Left ventricle myocardium inferior (tissue), 1 donor: ENCODE data around the gene TRAP1. TPM values are rescaled to one million over a fixed set of nuclear protein-coding genes. Genes with fewer than 3 reads are reported as not detected.

Experiments used
- DNase-seq: peaks from one replicate; pipeline ENCODE4 v3.0.0-alpha.2; 2020
- H3K27ac ChIP-seq: fragments of 200-600 bp; replicated peaks from 2 replicates; pipeline ENCODE4 v1.8.0; 2021
- H3K27me3 ChIP-seq: fragments of 200-600 bp; 2 replicates; pipeline ENCODE4 v1.8.0; 2021; ENCODE audit warnings: low read depth
- H3K36me3 ChIP-seq: fragments of 200-600 bp; 2 replicates; pipeline ENCODE4 v1.8.0; 2021
- H3K4me1 ChIP-seq: fragments of 200-600 bp; 2 replicates; pipeline ENCODE4 v1.8.0; 2021
- H3K4me3 ChIP-seq: fragments of 200-600 bp; 2 replicates; pipeline ENCODE4 v1.8.0; 2021; ENCODE audit warnings: mild to moderate bottlenecking, moderate library complexity
- H3K9me3 ChIP-seq: fragments of 200-600 bp; replicated peaks from 2 replicates; pipeline ENCODE4 v1.8.0; 2021
- intact Hi-C: fragments of 100-400 bp; cut with micrococcal nuclease; formaldehyde crosslinking; loops from one replicate; pipeline ENCODE4 v1.11.0; 2022
- total RNA-seq: library from RNA; stranded (reverse); fragmentation: NEBNext Ultra II Directional; extraction: Animal tissue kit (Norgen Biotek cat#: 25700); gene quantifications from one replicate; pipeline ENCODE4 v1.2.1, GENCODE V29; 2021
- TF ChIP-seq, protein P1 (sequence below): fragments of 200-600 bp; IDR thresholded peaks from 2 replicates; pipeline ENCODE4 v1.8.0; 2021; ENCODE audit warnings: antibody characterized with exemption, mild to moderate bottlenecking, borderline replicate concordance
- donor health status: DM: no; HTN: yes; CAD: no; lungs with severe emphysema.

TRAP1 gene
- total RNA-seq, 1 donor from 2014 or later: 128 TPM

DNA sequence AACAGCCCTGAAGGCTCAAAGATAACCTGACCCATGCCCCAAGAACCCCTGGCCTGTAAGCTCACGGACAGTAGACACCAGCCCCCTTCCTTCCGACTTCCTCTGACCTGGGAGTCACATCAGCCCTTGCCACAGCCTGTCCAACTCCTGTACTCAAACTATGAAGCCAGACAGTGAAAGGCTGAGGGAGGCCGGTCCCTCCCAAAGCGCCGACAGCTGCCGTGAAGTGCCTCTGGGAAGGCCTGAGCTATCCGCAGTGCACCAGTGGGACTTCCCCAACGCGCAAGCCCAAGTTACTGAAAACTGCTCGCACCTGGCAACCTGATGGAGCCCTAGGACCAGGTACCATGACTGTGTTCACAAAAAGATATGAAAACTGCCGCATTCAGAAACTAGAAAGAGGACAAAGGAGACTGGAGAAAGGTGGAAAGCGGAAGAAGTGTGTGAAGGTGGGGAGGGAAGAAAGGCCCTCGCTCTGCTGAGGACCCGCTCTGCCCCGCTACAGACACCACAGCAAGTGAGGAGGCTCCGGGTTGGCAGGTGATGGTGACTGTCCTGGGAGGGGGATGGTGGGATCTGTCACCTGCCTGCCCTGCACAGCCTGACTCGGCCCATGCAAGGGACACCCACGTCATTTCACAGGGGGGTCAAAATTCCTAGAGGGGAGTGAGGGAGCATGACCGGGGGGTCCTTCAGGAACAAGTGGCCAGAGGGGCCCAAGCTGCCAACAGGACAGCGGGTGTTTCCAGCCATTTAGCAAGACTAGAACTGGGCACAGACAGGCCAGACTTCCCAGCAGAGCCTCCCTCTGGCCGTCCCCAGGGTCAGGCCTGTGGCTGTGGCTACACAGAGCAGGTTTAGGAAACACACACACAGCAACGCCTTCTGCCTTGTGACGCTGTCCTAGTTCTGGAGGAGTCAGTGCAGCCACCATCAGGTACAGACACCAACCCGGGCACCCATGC is 13.1 kb upstream of the TRAP1 start:
- DNase-seq: no peak
- no peaks in the 10 kb centered on the region for H3K9me3 ChIP-seq
- no peaks in the 10 kb centered on the region for H3K4me1 ChIP-seq
- no peak overlapping the region for H3K4me3 ChIP-seq
- intact Hi-C loops: no loop called here
- peaks cover 90% of the 10 kb centered on the region for H3K36me3 ChIP-seq
- TF ChIP-seq, protein P1, sequence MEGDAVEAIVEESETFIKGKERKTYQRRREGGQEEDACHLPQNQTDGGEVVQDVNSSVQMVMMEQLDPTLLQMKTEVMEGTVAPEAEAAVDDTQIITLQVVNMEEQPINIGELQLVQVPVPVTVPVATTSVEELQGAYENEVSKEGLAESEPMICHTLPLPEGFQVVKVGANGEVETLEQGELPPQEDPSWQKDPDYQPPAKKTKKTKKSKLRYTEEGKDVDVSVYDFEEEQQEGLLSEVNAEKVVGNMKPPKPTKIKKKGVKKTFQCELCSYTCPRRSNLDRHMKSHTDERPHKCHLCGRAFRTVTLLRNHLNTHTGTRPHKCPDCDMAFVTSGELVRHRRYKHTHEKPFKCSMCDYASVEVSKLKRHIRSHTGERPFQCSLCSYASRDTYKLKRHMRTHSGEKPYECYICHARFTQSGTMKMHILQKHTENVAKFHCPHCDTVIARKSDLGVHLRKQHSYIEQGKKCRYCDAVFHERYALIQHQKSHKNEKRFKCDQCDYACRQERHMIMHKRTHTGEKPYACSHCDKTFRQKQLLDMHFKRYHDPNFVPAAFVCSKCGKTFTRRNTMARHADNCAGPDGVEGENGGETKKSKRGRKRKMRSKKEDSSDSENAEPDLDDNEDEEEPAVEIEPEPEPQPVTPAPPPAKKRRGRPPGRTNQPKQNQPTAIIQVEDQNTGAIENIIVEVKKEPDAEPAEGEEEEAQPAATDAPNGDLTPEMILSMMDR: no peak
- no peak overlapping the region for H3K27ac ChIP-seq
- no peaks in the 10 kb centered on the region for H3K27me3 ChIP-seq

DNA sequence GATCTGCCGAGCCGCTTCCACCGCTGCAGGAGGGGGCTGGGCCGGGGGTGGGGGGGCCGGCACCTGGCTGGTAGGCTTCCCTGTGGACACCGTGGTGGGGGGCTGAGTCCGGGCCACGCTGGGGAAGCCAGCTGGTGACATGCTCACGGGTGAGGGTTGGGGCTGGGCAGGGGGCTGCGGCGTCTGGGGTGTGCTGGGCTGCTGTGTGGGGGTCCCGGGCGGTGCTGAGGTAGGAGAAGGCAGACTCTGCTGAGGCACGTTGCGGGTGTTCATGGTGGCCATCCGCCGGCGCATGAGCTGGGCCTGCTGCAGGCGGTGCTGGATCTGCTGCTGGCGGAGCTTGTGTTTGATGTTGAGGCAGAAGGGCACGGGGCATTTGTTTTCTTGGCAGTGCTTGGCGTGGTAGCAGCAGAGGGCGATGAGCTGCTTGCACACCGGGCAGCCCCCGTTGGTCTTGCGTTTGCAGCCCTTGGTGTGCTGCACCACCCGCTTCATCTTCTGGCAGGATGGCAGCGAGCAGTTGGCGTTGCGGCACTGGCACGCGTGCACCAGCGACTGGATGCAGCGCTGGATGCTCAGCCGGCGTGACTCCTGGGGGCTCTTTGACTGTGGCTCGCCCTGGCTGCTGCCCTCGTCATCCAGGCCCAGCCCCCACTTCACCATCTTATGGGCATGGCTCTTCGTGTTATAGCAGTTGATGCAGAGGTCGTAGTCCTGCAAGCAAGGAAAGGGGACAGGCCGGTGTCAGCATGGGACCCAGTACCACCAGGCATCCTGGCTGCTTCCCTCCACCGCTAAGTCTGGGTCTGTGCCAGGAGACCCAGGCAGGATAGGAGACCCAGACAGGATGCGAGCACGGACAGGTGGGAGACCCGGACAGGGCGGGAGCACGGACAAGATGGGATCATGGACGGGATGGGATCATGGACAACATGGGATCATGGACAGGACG is 12.1 kb upstream of the TRAP1 start:
- H3K9me3 ChIP-seq: no peaks in the 10 kb centered on the region
- no peaks in the 10 kb centered on the region for H3K27me3 ChIP-seq
- peaks cover 80% of the 10 kb centered on the region for H3K36me3 ChIP-seq
- H3K4me1 ChIP-seq: no peaks in the 10 kb centered on the region
- no peak overlapping the region for H3K27ac ChIP-seq
- H3K4me3 ChIP-seq: no peak overlapping the region
- DNase-seq: no peak
- intact Hi-C loops: no loop called here
- TF ChIP-seq, protein P1: no peak

DNA sequence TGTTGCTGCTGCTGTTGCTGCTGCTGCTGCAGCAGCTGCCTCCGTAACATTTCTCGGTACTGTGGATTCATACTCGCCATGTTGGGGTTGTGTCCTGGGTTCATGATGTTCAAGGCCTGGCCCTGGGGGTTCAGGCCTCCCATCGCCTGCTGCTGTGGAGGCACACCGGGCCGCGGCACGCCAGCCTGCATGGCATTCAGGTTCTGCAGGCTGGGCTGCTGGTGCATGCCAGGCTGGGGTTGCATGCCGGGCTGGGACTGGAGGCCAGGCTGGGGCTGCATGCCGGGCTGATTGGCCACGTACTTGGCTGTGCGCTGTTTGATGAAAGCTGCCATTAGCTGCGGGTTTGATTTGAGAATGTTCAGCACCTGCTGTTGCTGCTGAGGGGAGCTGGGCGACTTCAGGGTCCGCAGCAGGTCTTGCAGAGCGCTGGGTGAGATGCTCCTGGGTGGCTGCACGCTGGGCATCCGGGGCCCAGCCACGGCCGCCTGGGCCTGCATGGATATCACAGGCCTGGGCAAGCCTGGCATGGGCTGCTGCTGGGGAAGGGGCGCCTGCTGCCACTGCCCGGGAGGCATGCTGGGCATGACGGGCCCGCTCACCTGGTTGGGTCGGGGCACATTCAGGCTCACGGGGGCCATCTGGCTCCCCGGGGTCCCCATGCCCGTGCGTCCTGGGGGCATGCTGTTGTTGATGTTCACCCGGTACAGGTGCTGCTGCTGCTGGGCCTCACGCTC is 11.3 kb upstream of the TRAP1 start:
- no peaks in the 10 kb centered on the region for H3K9me3 ChIP-seq
- TF ChIP-seq, protein P1: no peak
- H3K36me3 ChIP-seq: peaks cover 71% of the 10 kb centered on the region
- H3K27ac ChIP-seq: no peak overlapping the region
- H3K4me3 ChIP-seq: no peak overlapping the region
- intact Hi-C loops: no loop called here
- H3K27me3 ChIP-seq: no peaks in the 10 kb centered on the region
- no peaks in the 10 kb centered on the region for H3K4me1 ChIP-seq
- no peak for DNase-seq

DNA sequence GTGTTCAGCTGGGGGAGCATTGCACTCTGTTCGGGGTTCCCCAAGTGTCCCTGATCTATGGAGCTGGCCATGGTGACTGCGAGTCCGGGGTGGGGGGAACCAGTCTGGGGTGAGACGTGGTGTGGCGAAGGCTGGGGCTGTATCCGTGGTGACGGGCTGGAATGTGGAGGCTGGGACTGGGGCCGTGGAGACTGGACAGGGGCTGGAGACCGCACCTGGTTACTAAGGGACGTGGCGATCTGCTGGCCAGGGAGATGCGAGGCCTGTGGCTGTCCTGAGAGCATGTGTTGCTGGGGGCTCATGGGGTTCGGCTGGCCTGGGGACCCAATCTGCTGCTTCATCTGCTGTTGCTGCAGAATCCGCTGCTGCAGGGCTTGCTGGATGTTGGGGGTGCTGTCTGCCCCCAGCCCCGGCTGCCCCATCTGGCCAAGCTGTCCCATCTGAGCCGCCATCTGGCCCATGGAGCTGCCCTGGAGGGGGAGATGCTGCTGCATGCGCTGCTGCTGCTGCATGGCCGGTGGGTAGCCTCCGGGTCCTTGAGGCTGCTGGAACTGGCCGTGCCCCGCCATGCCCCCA is 10.6 kb upstream of the TRAP1 start:
- no peak for DNase-seq

More for the DNA sequence above, 10.6 kb upstream of the TRAP1 start:
- Histone ChIP-seq H3K4me3 (no peak overlapping the region), H3K9me3 (no peaks in the 10 kb centered on the region), H3K27me3 (no peaks in the 10 kb centered on the region), H3K36me3 (peaks cover 64% of the 10 kb centered on the region), H3K27ac (no peak overlapping the region), H3K4me1 (no peaks in the 10 kb centered on the region)
- TF ChIP-seq, protein P1: no peak
- intact Hi-C loops: no loop called here
